HG03095 (cell line): ENCODE results near the gene FXYD1.

ENCODE experiments used
- ATAC-seq: cut with Tn5 transposase; IDR thresholded peaks from one replicate; pipeline ENCODE4 v1.9.1; 2021; ENCODE audit warnings: moderate library complexity; ENCODE audit not compliant: unreplicated experiment

Gene FXYD1

DNA sequence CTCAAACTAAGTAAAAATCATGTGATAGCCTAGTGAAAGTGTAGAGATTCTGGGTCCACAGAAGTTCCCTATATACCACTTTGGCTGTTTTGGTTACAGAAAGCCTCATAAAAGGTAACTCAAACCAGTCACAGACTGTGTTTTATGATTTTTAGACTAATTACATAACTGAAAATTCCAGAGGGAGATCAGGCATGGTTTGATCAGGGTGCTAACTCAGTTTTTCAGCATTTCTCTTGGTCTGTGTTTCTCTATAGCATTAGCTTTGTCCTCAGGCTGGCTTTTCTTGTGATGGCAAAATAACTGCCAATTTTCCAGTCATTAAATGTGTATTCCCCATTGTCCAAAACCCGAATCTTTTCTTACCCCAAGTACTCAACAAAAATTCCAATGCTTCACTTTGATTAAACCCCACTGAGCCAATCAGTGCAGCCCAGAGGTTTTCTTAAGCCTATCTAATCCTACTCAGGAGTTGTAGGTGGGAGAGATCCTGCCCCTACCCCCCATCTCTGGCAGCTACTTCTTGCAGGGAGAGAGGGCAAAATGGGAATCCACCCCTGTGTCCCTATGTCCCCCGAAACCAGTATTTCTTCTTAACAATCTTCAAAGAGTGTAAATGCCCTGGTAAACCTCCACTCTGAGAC lies 31.6 kb upstream of the FXYD1 start:
- ATAC-seq = no peak

GRCh38 chr19:35107545-35107944 lies 31.1 kb upstream of the FXYD1 start:
- no peak for ATAC-seq

DNA sequence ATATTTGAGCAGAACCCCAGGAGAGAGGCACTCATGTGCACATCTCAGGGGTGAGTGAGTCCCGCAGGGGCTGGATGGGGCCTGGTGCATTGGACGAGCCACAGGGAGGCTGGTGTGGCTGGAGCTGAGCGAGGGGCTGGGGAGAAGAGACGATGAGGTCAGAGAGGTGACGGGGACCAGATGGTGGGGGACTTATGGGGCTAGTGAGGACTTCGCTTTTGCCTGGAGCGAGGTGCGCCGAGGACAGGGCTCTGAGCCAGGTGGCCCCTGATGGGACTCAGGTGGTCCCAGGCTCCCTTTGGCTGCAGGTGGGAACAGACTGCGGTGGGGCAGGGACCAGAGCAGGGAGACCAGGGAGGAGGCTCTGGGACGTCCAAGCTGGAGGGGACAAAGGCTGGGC lies 29.9 kb upstream of the FXYD1 start:
- ATAC-seq = no peak

DNA sequence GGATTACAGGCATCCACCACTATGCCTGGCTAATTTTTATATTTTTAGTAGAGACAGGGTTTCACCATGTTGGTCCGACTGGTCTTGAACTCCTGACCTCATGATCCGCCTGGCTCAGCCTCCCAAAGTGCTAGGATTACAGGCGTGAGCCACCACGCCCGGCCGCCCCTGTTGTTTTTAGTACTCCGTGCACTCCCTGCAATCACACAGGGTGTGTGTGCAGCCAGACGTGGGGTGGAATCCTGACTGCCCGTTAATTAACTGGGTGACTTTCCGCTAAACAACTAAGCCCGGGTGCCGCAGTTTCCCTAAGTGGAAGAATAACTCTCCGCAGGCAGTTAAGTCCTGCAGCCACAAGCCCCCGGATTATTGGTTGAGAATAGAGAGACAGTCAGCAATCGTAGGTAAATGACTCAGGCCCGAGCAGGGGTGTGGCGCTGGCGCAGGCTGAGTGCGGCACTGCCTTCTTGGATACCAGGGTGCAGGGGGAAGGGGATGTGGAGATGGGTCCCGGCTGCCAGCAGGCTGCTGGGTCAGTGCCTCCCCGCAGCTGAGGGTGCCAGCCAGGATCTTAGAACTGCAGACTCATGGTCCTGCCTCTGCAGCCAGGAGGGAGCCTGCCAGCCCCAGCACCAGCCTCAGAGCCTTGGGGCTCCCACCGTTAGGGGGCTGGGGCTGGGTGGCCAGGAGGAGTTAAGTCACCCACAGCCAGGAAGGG lies 29.1 kb upstream of the FXYD1 start:
- no peak for ATAC-seq

DNA sequence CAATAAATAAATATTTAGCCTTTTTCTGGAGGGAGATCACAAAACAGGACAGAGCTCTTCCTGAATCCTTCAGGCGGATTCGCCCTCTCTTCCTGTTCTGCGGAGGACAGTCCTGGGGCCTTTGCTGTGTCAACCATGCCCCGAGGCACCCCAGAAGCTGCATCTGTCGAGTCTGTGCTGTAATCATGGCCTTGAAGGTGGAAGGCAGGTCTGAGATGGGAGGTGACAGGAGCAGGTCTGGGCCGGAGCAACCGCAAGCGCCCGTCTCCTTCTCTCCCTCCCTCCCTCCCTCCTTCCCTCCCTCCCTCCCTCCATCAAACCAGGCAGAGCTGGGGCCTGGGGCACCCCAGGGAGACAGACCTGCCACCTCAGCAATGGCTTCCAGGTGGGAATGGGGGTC lies 27.6 kb upstream of the FXYD1 start:
- ATAC-seq = no peak

DNA sequence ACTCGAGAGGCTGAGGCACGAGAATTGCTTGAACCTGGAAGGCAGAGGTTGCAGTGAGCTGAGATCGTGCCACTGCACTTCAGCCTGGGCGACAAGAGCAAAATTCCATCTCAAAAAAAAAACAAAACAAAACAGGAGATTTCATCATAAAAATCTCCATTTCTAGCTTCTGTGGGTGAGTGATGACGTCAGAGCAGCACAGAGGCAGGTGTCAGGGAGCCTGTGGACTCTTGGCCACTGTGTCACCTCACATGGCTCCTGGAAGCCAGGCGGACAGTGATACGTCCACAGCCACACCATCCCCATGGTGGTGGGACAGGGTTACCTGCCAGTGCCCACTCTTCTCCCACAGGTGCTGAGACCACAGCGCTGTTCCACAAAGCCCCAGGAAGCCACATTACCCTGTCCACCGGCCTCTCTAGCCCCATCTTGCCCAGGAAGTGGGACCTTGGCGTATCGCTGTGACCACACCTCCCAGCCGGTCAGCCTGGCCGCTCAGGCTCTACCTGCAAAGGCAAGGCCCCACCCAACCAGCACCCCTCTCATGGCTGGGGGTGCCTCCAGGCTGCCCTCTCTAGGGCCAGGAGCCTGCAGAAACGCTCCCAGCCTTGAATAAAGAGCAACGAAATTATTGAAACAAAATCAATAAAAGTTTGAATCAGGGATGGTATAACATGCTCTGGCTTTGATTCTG lies 25.5 kb upstream of the FXYD1 start:
- no peak for ATAC-seq

DNA sequence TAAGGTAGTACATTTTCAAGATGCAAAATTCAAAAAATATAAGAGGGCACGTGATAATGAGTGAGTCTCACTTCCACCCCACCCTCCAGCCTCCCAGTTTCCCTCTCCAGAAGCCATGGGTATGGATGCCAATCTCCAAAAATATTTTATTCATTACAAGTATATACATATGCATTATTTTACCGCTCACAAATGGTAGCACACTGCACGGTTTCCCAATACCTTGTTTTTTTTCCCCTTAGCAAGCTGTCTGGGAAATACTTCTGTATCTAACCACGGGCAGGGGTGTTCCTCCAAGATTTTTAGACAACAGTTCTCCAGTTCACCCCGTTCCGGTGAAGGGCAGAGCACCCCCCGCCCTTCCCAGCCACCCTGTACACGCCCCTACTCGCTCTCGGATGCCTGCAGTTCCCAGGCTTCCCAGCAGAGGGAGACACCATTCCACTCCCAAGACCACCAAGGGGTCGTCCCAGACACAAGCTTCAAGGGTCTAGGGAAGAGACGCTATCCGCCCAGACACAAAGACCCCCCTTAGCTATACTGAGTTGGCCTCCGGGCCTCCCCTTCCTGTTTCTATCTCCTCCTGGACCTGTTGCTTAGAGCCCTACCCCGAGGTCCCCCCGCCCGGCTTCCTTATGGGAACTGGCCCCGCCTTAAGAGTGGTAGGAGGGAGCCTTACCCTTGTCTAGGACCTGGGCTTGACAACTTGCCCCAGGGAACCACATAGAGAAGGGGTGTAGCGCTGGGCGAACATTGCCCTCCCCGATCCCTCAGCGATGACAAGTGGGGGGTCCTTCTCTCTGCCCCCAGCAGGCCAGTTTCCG lies 24.1 kb upstream of the FXYD1 start:
- ATAC-seq = no peak

DNA sequence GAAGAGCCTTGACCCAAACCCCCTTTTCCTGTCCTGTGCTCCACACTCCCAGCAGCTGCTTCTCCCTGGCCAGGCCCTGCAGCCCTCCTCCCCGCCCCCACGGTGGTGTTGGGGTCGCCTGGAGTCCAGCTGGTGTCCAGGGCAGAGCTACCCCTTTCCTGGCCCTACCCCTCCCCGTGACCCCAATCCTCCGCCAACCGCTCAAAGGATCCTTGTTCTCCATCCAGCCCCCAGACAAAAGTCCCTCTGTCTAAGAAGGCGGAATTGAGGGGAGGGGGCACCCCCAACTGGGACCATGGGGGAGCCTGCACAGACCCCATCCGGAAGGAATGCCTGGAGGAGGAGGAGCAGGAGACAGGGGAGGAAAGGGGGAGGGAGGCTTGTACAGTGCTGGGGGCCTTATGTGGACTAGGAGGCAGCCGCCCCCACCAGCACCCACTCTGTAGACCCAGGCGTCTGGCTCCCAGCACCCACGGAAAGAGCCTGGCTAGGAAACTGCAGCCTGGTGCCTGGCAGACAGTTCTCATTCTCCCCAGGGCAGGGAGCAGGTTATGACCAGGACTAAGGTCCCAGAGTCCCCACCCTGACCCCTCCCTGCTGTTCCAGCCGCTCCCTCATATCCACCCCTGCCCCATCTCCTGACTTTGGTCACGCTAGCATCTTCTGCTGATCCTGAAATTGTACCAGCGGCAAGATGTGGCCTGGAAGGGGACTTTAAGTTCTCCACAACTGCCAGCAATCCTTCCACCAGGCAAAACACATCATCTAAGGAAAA lies 23.3 kb upstream of the FXYD1 start, which contains the start of gene FXYD3:
Gene FXYD3, plus strand, starts transcription at position 647 of the 775 bp plus-strand sequence. CDS start 3,554 bp downstream, outside the sequence.
- ATAC-seq = no peak

GRCh38 chr19:35116072-35116801 lies 22.4 kb upstream of the FXYD1 start:
- no peak for ATAC-seq

DNA sequence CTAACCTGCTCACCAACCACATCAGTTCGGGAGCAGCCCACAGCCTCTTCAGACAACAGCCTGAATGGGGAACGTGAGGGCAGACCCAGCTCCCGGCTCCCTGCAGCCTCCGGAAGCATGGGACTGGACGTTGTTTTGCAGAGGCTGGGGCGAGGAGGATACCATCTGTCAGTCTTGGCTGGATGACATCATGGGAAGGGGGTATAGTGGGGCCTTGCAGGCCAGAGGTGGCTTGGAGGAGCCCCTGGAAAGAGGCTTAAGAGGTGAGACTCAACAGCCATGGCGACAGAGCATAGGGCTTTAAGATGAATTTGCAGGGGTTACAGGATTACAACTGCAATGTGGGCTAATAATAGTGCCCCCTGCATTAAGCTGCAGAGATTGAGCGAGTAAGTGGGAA lies 21.5 kb upstream of the FXYD1 start:
- ATAC-seq = no peak

- ATAC-seq = no peak
Observed at GRCh38 chr19:35117799-35118198, 20.8 kb upstream of the FXYD1 start.

DNA sequence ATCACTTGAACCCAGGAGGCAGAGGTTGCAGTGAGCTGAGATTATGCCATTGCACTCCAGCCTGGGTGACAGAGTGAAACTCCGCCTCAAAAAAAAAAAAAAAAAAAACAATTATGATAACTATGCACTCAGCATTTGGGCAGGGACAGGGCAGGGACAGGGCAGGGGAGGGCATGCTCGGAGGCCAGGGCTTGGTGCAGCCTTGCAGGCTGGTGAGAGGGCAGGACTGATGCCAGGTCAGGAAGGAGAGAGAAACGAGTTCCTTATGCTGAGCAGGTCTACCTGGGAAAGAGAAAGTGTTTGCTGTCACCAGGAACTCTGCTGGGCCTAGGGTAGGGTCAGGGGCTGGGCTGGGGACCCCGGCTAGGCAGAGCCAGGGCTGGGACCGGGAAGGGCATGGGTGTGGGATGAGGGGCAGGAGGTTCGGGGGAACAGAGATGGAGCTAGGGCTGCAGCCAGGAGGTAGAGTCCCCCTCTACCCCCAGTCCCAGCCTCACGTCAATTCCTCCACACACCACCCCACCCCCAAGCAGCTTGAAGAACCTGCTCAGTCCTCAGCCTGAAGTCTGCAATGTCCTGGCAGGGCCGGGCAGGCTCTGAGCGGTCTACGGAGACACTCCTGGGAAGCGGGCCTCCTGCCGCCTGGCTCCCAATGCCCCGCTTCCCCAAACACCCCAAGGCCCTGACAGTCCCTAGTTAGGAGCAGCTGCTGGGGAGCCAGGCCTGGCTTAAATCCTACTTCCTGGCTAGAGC lies 20.2 kb upstream of the FXYD1 start:
- ATAC-seq = no peak

DNA sequence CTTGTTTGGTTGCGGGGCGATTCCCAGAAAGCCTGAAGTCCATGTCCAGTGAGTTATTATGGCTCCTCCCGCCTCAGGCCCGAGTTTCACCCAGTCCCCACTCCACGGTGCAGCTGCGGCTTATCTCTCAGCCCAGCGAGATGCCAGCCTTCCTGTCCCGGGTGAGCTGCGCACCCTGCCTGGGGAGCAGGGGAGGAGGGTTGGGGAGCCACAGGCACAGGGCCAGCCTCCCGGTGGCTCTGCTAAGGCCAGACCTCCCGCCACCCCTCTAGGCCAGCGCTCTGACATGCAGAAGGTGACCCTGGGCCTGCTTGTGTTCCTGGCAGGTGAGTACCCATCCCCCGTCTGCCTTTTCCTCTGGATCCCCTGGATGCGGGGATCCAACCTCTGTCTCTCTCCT lies 19.5 kb upstream of the FXYD1 start:
- ATAC-seq = no peak

- ATAC-seq = no peak
Observed at GRCh38 chr19:35119578-35120155, 19.0 kb upstream of the FXYD1 start.

- ATAC-seq = no peak
Observed at GRCh38 chr19:35120492-35120891, 18.1 kb upstream of the FXYD1 start.

- no peak for ATAC-seq
Observed at GRCh38 chr19:35120898-35121297, 17.7 kb upstream of the FXYD1 start.

DNA sequence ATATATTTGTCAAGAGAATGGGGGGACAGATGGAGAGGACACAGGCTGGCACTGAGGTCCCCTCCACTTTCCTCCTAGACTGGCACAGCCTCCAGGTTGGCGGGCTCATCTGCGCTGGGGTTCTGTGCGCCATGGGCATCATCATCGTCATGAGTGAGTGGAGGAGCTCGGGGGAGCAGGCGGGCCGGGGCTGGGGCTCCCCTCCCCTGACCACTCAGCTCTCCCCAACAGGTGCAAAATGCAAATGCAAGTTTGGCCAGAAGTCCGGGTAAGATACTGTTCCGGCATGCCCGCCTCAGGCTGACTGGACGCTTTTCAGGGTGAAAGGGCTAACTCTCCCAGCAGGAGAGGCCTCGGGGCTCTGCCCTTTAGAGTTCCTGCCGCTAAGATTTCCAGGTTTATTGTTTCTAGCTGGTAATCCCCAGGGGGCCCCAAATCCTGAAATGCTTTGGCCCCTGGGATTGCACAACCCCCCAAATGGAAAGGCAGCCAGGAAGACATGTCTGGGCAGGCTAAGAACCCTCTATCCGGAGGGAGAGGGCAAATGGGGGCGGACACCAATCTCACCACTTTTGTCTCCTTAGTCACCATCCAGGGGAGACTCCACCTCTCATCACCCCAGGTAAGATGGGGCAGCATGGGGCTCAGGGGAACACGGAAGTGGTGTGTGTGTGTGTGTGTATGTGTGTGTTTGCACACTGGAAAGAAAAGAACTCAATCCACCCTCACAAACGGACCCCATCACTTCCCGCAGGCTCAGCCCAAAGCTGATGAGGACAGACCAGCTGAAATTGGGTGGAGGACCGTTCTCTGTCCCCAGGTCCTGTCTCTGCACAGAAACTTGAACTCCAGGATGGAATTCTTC lies 15.7 kb upstream of the FXYD1 start:
- ATAC-seq = no peak

- no peak for ATAC-seq
Observed at GRCh38 chr19:35123573-35123972, 15.1 kb upstream of the FXYD1 start.
